GM12878 (cell line): Measurements from ENCODE around the gene MAST4. TPM values are rescaled to one million over a fixed set of nuclear protein-coding genes. Genes with fewer than 3 reads are reported as not detected.

Experiments
- ATAC-seq: fragments of 200-7000 bp; cut with Tn5 transposase; 3 replicates; pipeline ENCODE4 v1.9.1; 2020; ENCODE audit warnings: mild to moderate bottlenecking, moderate library complexity
- BruUV-seq: library from RNA; stranded (reverse); fragments of 400-500 nt; replicated peaks from 2 replicates; lab custom pipeline; 2021; lab: Mats Ljungman, UMichigan
- CTCF ChIA-PET: fragments of 300-600 bp; sonication (Branson Sonifier 250); formaldehyde crosslinking; extraction: SDS; loops from one replicate; lab custom pipeline; 2021; ENCODE audit warnings: inconsistent platforms; lab: Yijun Ruan, JAX
- POLR2A ChIA-PET: fragments of 350-600 bp; formaldehyde crosslinking; extraction: SDS; loops from one replicate; lab custom pipeline; 2021; ENCODE audit warnings: inconsistent platforms; lab: Charles Lee
- RAD21 ChIA-PET: fragments of 300-600 bp; sonication (Branson Sonifier 250); formaldehyde crosslinking; loops from one replicate; lab custom pipeline; 2023; ENCODE audit warnings: antibody characterized with exemption; ENCODE audit not compliant: unreplicated experiment; lab: Charles Lee
- SMC1A ChIA-PET: fragments of 300-600 bp; sonication (Branson Sonifier 250); formaldehyde crosslinking; loops from one replicate; lab custom pipeline; 2023; ENCODE audit not compliant: unreplicated experiment, uncharacterized antibody; lab: Charles Lee
- DNase-seq: peaks from one replicate; pipeline ENCODE4 v3.0.0-alpha.2; 2011; ENCODE audit warnings: low read depth, low spot score
- FAIRE-seq: peaks from 3 replicates; lab custom pipeline; 2011; peaks lifted over from hg19 to GRCh38; lab: Jason Lieb, UNC
- H2AFZ ChIP-seq: 2 replicates; pipeline ENCODE4 v1.6.0; 2011; ENCODE audit warnings: low read depth, low read length, control low read depth; ENCODE audit not compliant: control insufficient read depth
- H3K27ac ChIP-seq: 2 replicates; pipeline ENCODE4 v1.5.1; 2011; ENCODE audit warnings: control low read depth; ENCODE audit not compliant: control insufficient read depth, insufficient read depth
- H3K27me3 ChIP-seq, 2 experiments: replicated peaks in 1 of 2; 2 replicates each; pipeline versions ENCODE4 v1.6.0 to v1.6.1; 2011; ENCODE audit warnings: low read length in 1 of 2; ENCODE audit not compliant: control insufficient read depth in 2 of 2, insufficient read depth in 2 of 2
- H3K36me3 ChIP-seq, 2 experiments: 2 replicates each; pipeline ENCODE4 v1.5.1; 2011; ENCODE audit warnings: low read length in 1 of 2; ENCODE audit not compliant: control insufficient read depth in 2 of 2, insufficient read depth in 2 of 2
- H3K4me1 ChIP-seq: 2 replicates; pipeline ENCODE4 v1.6.1; 2011; ENCODE audit warnings: mild to moderate bottlenecking, low read length, moderate library complexity, mixed read lengths; ENCODE audit not compliant: control insufficient read depth, insufficient read depth
- H3K4me2 ChIP-seq: 2 replicates; pipeline ENCODE4 v1.6.0; 2011; ENCODE audit warnings: control low read depth; ENCODE audit not compliant: control insufficient read depth, insufficient read depth
- H3K4me3 ChIP-seq: fragments of 200-600 bp; sonication (generic); 2 replicates; pipeline ENCODE4 v1.5.1; 2016
- H3K79me2 ChIP-seq: 2 replicates; pipeline ENCODE4 v1.6.0; 2011; ENCODE audit warnings: low read length; ENCODE audit not compliant: control insufficient read depth, insufficient read depth
- H3K9ac ChIP-seq: 2 replicates; pipeline ENCODE4 v1.8.0; 2011; ENCODE audit warnings: low read length, control low read depth, mixed read lengths; ENCODE audit not compliant: control insufficient read depth, insufficient read depth
- H3K9me3 ChIP-seq: replicated peaks from 3 replicates; pipeline ENCODE4 v1.5.1; 2011; ENCODE audit warnings: mild to moderate bottlenecking, low read length; ENCODE audit not compliant: control insufficient read depth, insufficient read depth
- H4K20me1 ChIP-seq: 2 replicates; pipeline ENCODE4 v1.6.0; 2011; ENCODE audit not compliant: control insufficient read depth, insufficient read depth
- ATF2 ChIP-seq: IDR thresholded peaks from 2 replicates; pipeline ENCODE4 v1.6.1; 2012; ENCODE audit warnings: low read length, inconsistent platforms
- BHLHE40 ChIP-seq, 2 experiments: fragments of 450-650 bp in 1 of 2; IDR thresholded peaks; 2 replicates each; pipeline ENCODE4 v1.6.1; 2011 to 2017; ENCODE audit warnings: low read depth in 2 of 2, borderline replicate concordance in 1 of 2, improper control_type of control experiment in 1 of 2, low read length in 1 of 2, mild to moderate bottlenecking in 1 of 2
- HCFC1 ChIP-seq: fragments of 150-350 bp; IDR thresholded peaks from 2 replicates; pipeline ENCODE4 v1.6.1; 2014; ENCODE audit warnings: low read length
- IKZF2 ChIP-seq, 2 experiments: fragments of 450-650 bp; IDR thresholded peaks; 2 replicates each; pipeline ENCODE4 v1.6.1; 2017; ENCODE audit warnings: mild to moderate bottlenecking in 2 of 2, moderate library complexity in 2 of 2
- MEF2B ChIP-seq: fragments of 450-650 bp; IDR thresholded peaks from 2 replicates; pipeline ENCODE4 v1.6.1; 2018; ENCODE audit warnings: mild to moderate bottlenecking, moderate library complexity; ENCODE audit not compliant: partially characterized antibody, poor library complexity, severe bottlenecking
- ZNF622 ChIP-seq: fragments of 450-650 bp; IDR thresholded peaks from 2 replicates; pipeline ENCODE4 v1.6.1; 2017; ENCODE audit warnings: mild to moderate bottlenecking, inconsistent platforms
- WGBS: methylation state at CpG from one replicate; pipeline ENCODE4 v1.1.6; 2016; ENCODE audit warnings: low lambda C conversion rate; ENCODE audit not compliant: insufficient replicate concordance, insufficient coverage; ENCODE audit errors: missing lambda C conversion rate; 5-methylcytosine and 5-hydroxymethylcytosine counted together
- in situ Hi-C: fragments of 300-500 bp; cut with MboI; formaldehyde crosslinking; loops from 9 replicates; pipeline ENCODE4 v1.14.3; 2018; ENCODE audit warnings: mixed read lengths
- intact Hi-C: fragments of 100-400 bp; cut with micrococcal nuclease; formaldehyde crosslinking; loops from one replicate; pipeline ENCODE4 v1.14.2; 2022; ENCODE audit not compliant: unreplicated experiment
- polyA plus RNA-seq, 11 experiments: library from polyadenylated mRNA; depleted of rRNA in 4 of 11; unstranded in 6 of 11; stranded (reverse) in 5 of 11; fragments of >200 nt; fragmentation: Nextera tagmentation in 4 of 11; fragmentation: Illumina TruSeq in 1 of 11; extraction: Ambion mirVana in 4 of 11; extraction: Trizol in 1 of 11; gene quantifications; 1 replicate in 1 of 11; 2 replicates in 10 of 11; pipeline versions ENCODE4 v1.2.1 to v1.2.3, GENCODE V29; 2011 to 2016; ENCODE audit warnings: inconsistent platforms in 2 of 11, missing spikeins in 2 of 11, low read depth in 1 of 11
- total RNA-seq, 4 experiments: library from RNA; depleted of rRNA in 3 of 4; stranded (reverse); fragments of >200 nt in 3 of 4; fragmentation: Illumina TruSeq in 1 of 4; extraction: Trizol in 1 of 4; gene quantifications; 2 replicates each; pipeline versions ENCODE4 v1.2.1 to v1.2.3, GENCODE V29; 2013 to 2021
- TF ChIP-seq, protein P1 (sequence below): fragments of 450-650 bp; IDR thresholded peaks from 2 replicates; pipeline ENCODE4 v1.6.1; 2016; ENCODE audit warnings: mild to moderate bottlenecking, moderate library complexity, borderline replicate concordance

The MAST4 gene
- total and polyA plus RNA-seq, 10 of the 15 experiments (the other 5 are each of a cell fraction or from before 2014, with no cell fraction given): 0.02 to 1.6 (median 0.29) TPM; not detected in 1

DNA sequence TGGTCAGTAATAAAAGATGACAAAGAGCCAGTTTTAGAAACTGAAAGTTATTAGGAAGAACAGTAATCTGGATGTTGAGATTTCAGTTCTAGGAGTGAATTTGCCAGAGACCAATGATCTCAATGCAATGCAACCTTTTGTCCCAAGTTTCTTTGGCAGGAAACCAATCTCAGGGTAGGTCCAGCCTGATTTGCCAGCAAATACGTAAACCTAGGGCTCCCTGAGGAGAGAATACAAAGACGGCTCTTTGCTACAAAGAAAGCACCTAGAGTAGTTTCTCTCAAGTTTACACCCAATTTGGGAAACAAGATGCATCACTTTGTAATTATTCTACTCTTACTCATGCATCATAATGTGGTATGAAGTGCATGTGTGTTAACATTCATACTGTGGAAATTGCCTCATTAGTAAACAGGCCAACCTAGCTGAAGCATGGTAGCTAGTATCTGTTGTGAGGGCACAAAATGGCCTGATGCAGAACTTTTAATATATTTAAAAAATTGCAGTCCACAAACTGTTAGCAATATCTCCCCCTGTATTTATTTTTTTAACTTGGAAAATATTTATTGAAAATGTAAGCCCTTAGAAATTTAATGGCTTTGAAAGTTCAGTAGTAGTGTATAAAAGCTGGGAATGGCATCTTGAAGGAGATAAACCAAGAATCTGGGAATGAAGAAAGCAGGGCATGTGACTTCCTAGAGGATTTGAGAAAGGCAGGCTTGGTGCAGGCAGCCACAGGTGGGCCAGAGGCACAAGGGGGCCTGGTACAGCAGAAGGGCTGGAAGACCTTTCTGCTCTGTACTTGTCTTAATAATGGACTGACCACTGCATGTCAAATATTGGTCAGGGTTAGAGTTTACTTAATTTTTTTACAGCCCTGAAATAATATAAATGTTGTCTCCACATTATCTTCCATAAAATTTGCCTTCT lies 59.5 kb downstream of the MAST4 start:
- no peak overlapping the region for H2AFZ ChIP-seq
- H3K27me3 ChIP-seq: no peaks in the 10 kb centered on the region
- H4K20me1 ChIP-seq: no peaks in the 10 kb centered on the region
- no TSS peak for BruUV-seq
- 14% methylated on average over 2 of the region's 2 CpGs for WGBS
- no peak for DNase-seq
- H3K79me2 ChIP-seq: no peaks in the 10 kb centered on the region
- no peak overlapping the region for H3K27ac ChIP-seq
- no peak for FAIRE-seq
- CTCF ChIA-PET: no interaction called here
- no peak overlapping the region for H3K4me2 ChIP-seq
- no peaks in the 10 kb centered on the region for H3K4me1 ChIP-seq
- RAD21 ChIA-PET: no interaction called here
- no peaks in the 10 kb centered on the region; the same call in 2 of the 3 replicates for H3K9me3 ChIP-seq
- H3K36me3 ChIP-seq: no peaks in the 10 kb centered on the region
- POLR2A ChIA-PET: no interaction called here
- no peak overlapping the region for H3K9ac ChIP-seq
- no peak for ATAC-seq
- H3K4me3 ChIP-seq: no peak overlapping the region
- in situ Hi-C loops: no loop called here
- TF ChIP-seq, protein P1, sequence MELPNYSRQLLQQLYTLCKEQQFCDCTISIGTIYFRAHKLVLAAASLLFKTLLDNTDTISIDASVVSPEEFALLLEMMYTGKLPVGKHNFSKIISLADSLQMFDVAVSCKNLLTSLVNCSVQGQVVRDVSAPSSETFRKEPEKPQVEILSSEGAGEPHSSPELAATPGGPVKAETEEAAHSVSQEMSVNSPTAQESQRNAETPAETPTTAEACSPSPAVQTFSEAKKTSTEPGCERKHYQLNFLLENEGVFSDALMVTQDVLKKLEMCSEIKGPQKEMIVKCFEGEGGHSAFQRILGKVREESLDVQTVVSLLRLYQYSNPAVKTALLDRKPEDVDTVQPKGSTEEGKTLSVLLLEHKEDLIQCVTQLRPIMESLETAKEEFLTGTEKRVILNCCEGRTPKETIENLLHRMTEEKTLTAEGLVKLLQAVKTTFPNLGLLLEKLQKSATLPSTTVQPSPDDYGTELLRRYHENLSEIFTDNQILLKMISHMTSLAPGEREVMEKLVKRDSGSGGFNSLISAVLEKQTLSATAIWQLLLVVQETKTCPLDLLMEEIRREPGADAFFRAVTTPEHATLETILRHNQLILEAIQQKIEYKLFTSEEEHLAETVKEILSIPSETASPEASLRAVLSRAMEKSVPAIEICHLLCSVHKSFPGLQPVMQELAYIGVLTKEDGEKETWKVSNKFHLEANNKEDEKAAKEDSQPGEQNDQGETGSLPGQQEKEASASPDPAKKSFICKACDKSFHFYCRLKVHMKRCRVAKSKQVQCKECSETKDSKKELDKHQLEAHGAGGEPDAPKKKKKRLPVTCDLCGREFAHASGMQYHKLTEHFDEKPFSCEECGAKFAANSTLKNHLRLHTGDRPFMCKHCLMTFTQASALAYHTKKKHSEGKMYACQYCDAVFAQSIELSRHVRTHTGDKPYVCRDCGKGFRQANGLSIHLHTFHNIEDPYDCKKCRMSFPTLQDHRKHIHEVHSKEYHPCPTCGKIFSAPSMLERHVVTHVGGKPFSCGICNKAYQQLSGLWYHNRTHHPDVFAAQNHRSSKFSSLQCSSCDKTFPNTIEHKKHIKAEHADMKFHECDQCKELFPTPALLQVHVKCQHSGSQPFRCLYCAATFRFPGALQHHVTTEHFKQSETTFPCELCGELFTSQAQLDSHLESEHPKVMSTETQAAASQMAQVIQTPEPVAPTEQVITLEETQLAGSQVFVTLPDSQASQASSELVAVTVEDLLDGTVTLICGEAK: no peak
- TF ChIP-seq HCFC1 (no peak), BHLHE40 (IDR thresholded peaks at IDR 0.05; ENCODE audit: borderline replicate concordance in 1 of 2, low read depth in 2 of 2, low read length in 1 of 2) (no peak), ATF2 (no peak), ZNF622 (no peak), MEF2B (no peak), IKZF2 (IDR thresholded peaks at IDR 0.05) (no peak)
- intact Hi-C loops: no loop called here
- SMC1A ChIA-PET: interaction anchor here (1.3 kb wide), 1 partner anchor 349 kb away, joined by 3 read pairs; no protein-coding TSS in a partner anchor
